GM23248 (cell line): ENCODE data around the gene FAM221A. TPM values are rescaled to one million over a fixed set of nuclear protein-coding genes. Genes with fewer than 3 reads are reported as not detected.

Source experiments
- DNase-seq: peaks from one replicate; pipeline ENCODE4 v3.0.0-alpha.2; 2015
- H2AFZ ChIP-seq: fragments of 200-600 bp; sonication (generic); 2 replicates; pipeline ENCODE4 v1.6.1; 2016; ENCODE audit warnings: antibody characterized with exemption
- H3F3A ChIP-seq: fragments of 200-600 bp; sonication (generic); 2 replicates; pipeline ENCODE4 v1.6.1; 2016; ENCODE audit warnings: mild to moderate bottlenecking, antibody characterized with exemption, mixed run types; ENCODE audit not compliant: insufficient read depth
- H3K27ac ChIP-seq: fragments of 200-600 bp; sonication (generic); 2 replicates; pipeline ENCODE4 v1.5.1; 2016; ENCODE audit warnings: mild to moderate bottlenecking
- H3K27me3 ChIP-seq: fragments of 200-600 bp; sonication (generic); replicated peaks from 2 replicates; pipeline ENCODE4 v1.6.1; 2016; ENCODE audit warnings: mild to moderate bottlenecking; ENCODE audit not compliant: insufficient read depth
- H3K36me3 ChIP-seq: fragments of 200-600 bp; sonication (generic); 2 replicates; pipeline ENCODE4 v1.6.1; 2016; ENCODE audit warnings: low read depth, mild to moderate bottlenecking
- H3K4me1 ChIP-seq: fragments of 200-600 bp; sonication (generic); 2 replicates; pipeline ENCODE4 v1.6.1; 2016; ENCODE audit warnings: mild to moderate bottlenecking; ENCODE audit not compliant: insufficient read depth
- H3K4me2 ChIP-seq: fragments of 200-600 bp; sonication (generic); one replicate; pipeline ENCODE4 v1.6.1; 2016; ENCODE audit warnings: mild to moderate bottlenecking; ENCODE audit not compliant: unreplicated experiment
- H3K4me3 ChIP-seq: fragments of 200-600 bp; sonication (generic); 2 replicates; pipeline ENCODE4 v1.5.1; 2016; ENCODE audit warnings: mild to moderate bottlenecking
- H3K79me2 ChIP-seq: fragments of 200-600 bp; sonication (generic); 2 replicates; pipeline ENCODE4 v1.6.1; 2016; ENCODE audit warnings: mild to moderate bottlenecking; ENCODE audit not compliant: insufficient read depth
- H3K9ac ChIP-seq: fragments of 200-600 bp; sonication (generic); 2 replicates; pipeline ENCODE4 v1.6.1; 2016; ENCODE audit warnings: mild to moderate bottlenecking
- H3K9me2 ChIP-seq: fragments of 200-600 bp; sonication (generic); 2 replicates; pipeline ENCODE4 v1.6.1; 2016; ENCODE audit warnings: mixed run types, mild to moderate bottlenecking, moderate library complexity; ENCODE audit not compliant: insufficient read depth
- H3K9me3 ChIP-seq: fragments of 200-600 bp; sonication (generic); one replicate; pipeline ENCODE4 v1.6.1; 2017; ENCODE audit warnings: low read depth
- H4K20me1 ChIP-seq: fragments of 200-600 bp; sonication (generic); 2 replicates; pipeline ENCODE4 v1.6.0; 2016; ENCODE audit not compliant: insufficient read depth
- EZH2 ChIP-seq: fragments of 200-600 bp; sonication (generic); IDR thresholded peaks from 2 replicates; pipeline ENCODE4 v1.6.1; 2018; ENCODE audit warnings: antibody characterized with exemption, mild to moderate bottlenecking; ENCODE audit not compliant: insufficient read depth, poor library complexity, severe bottlenecking
- EZH2phosphoT487 ChIP-seq: fragments of 200-600 bp; sonication (generic); IDR thresholded peaks from 2 replicates; pipeline ENCODE4 v1.6.1; 2018; ENCODE audit warnings: antibody characterized with exemption, moderate library complexity, mild to moderate bottlenecking, low read depth; ENCODE audit not compliant: insufficient read depth
- WGBS, 2 experiments: methylation state at CpG; one replicate each; pipeline ENCODE4 v1.1.6; 2015 to 2017; ENCODE audit warnings: low lambda C conversion rate in 2 of 2, low coverage in 1 of 2; ENCODE audit errors: missing lambda C conversion rate in 2 of 2; 5-methylcytosine and 5-hydroxymethylcytosine counted together
- in situ Hi-C: fragments of 300-500 bp; cut with MboI; formaldehyde crosslinking; loops from 2 replicates; pipeline ENCODE4 v1.15.0; 2020
- polyA plus RNA-seq: library from polyadenylated mRNA; unstranded; fragments of >200 nt; fragmentation: Nextera tagmentation; extraction: Ambion mirVana; gene quantifications from 2 replicates; pipeline ENCODE4 v1.2.1, GENCODE V29; 2016
- small RNA-seq: library from RNA; depleted of rRNA; stranded (forward); fragments of <200 nt; gene quantifications from one replicate; pipeline ENCODE3, GENCODE V24; 2014; ENCODE audit warnings: low read depth, low replicate concordance
- total RNA-seq: library from RNA; depleted of rRNA; stranded (reverse); fragments of >200 nt; shearing (Covaris generic); gene quantifications from 2 replicates; pipeline ENCODE4 v1.2.3, GENCODE V29; 2014; rRNA removed

Gene FAM221A
- total and polyA plus RNA-seq, 2 experiments from 2014 or later = 0.43 to 0.60 TPM

DNA sequence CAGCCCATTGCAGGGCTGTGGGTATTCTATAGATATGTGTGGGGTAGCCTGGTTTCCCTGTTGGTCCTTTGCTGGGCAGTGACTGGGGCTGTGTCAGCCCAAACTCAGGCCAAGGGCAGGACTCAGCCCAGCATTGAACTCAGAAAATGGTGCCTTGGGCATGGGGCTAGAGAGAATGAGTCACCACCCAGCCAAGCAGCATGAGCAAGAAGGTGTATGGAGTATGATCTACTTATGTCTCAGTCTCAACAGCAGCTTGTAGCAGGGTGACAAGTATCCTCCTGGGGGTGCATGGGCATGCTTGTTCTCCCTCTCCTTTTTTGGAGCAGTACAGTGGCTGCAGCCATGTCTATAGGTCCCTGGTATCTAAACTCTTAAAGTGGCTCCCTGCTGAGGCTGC lies 62.1 kb downstream of the FAM221A start:
- no peak for DNase-seq
- no peaks in the 10 kb centered on the region for H3F3A ChIP-seq
- no peaks in the 10 kb centered on the region for H3K9me2 ChIP-seq
- no peak overlapping the region for H2AFZ ChIP-seq
- no peak overlapping the region for H3K4me3 ChIP-seq
- no peaks in the 10 kb centered on the region for H4K20me1 ChIP-seq
- H3K27ac ChIP-seq = no peak overlapping the region
- in situ Hi-C loops = no loop called here
- H3K27me3 ChIP-seq = no peaks in the 10 kb centered on the region
- no peak overlapping the region for H3K9ac ChIP-seq
- H3K9me3 ChIP-seq = no peaks in the 10 kb centered on the region
- H3K79me2 ChIP-seq = no peaks in the 10 kb centered on the region
- H3K4me2 ChIP-seq = no peak overlapping the region
- TF ChIP-seq EZH2phosphoT487 (no peak), EZH2 (no peak)
- H3K36me3 ChIP-seq = no peaks in the 10 kb centered on the region
- no peaks in the 10 kb centered on the region for H3K4me1 ChIP-seq

DNA sequence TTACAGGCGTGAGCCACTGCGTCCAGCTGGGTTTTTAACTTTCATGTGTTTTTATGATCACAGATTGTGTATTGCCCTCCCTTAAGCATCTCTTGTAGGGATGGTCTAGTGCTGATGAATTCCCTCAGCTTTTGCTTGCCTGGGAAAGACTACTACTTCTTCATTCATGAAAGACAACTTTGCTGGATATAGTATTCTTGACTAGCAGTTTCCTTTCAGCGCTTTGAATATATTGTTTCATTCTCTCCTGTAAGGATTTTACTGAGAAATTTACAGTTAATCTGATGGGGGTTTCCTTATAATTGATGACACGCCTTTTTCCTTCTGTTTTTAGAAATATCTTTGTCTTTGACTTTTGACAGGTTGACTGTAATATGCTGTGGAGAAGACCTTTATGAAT lies 63.2 kb downstream of the FAM221A start:
- H3K27ac ChIP-seq = no peak overlapping the region
- no peak overlapping the region for H3K4me3 ChIP-seq
- TF ChIP-seq EZH2 = no peak
- TF ChIP-seq EZH2phosphoT487 = no peak
- H3K9ac ChIP-seq = no peak overlapping the region
- WGBS, 2 experiments = 44 to 48% methylated on average over 4 of the region's 4 CpGs
- in situ Hi-C loops = no loop called here
- no peak overlapping the region for H2AFZ ChIP-seq
- H3K4me2 ChIP-seq = no peak overlapping the region
- H3K36me3 ChIP-seq = no peaks in the 10 kb centered on the region
- no peaks in the 10 kb centered on the region for H3K9me3 ChIP-seq
- H3K9me2 ChIP-seq = no peaks in the 10 kb centered on the region
- H3K27me3 ChIP-seq = no peaks in the 10 kb centered on the region
- H3K4me1 ChIP-seq = no peaks in the 10 kb centered on the region
- no peaks in the 10 kb centered on the region for H3F3A ChIP-seq
- no peaks in the 10 kb centered on the region for H4K20me1 ChIP-seq
- no peaks in the 10 kb centered on the region for H3K79me2 ChIP-seq
- no peak for DNase-seq

DNA sequence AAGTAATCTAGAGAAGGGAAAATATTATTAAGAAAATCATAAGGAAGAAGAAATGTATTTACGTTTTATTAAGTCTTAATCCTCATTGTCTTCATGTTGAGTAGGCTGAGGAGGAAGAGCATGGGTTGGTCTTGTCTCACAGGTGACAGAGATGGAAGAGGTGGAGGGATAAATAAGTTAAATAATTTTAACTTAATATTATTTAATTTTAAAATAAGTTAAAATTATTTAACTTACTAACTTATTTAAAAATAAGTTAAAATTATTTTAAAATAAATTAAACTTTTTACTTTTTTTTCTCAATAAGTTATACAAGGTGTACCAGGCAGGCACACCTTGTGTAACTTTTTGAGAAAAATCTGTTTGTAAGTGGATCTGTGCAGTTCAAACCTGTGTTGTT lies 66.6 kb downstream of the FAM221A start:
- H4K20me1 ChIP-seq = no peaks in the 10 kb centered on the region
- no peaks in the 10 kb centered on the region for H3K36me3 ChIP-seq
- no peak overlapping the region for H2AFZ ChIP-seq
- H3K9me2 ChIP-seq = no peaks in the 10 kb centered on the region
- in situ Hi-C loops = no loop called here
- no peaks in the 10 kb centered on the region for H3K79me2 ChIP-seq
- TF ChIP-seq EZH2phosphoT487 = no peak
- TF ChIP-seq EZH2 = no peak
- H3K27me3 ChIP-seq = no peaks in the 10 kb centered on the region
- H3K4me2 ChIP-seq = no peak overlapping the region
- 17 to 23% methylated on average over 1 of the region's 1 CpG for WGBS, 2 experiments
- no peak for DNase-seq
- H3F3A ChIP-seq = no peaks in the 10 kb centered on the region
- no peak overlapping the region for H3K9ac ChIP-seq
- H3K4me3 ChIP-seq = no peak overlapping the region
- H3K9me3 ChIP-seq = no peaks in the 10 kb centered on the region
- H3K27ac ChIP-seq = no peak overlapping the region
- no peaks in the 10 kb centered on the region for H3K4me1 ChIP-seq

DNA sequence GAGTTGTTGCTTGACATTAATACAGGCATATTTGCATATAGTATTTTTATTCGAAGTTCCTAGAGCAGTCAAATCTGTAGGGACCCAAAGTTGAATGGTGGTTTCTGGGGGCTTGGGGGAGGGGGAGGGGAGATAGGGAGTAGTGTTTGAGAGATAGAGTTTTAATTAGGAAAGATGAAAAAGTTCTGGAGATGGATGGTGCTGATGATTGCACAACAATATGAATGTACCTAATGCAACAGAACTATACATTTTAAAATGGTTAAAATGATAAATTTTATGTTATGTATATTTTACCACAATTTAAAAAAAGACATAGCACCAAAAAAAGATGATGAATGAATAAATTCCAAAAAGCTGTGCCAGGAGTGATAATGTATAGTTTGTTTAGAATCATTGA lies 71.9 kb downstream of the FAM221A start:
- no peak overlapping the region for H2AFZ ChIP-seq
- H3F3A ChIP-seq = no peaks in the 10 kb centered on the region
- in situ Hi-C loops = no loop called here
- DNase-seq = no peak
- no peaks in the 10 kb centered on the region for H3K27me3 ChIP-seq
- TF ChIP-seq EZH2phosphoT487 (no peak), EZH2 (no peak)
- H3K79me2 ChIP-seq = no peaks in the 10 kb centered on the region
- no peaks in the 10 kb centered on the region for H3K9me3 ChIP-seq
- H3K4me3 ChIP-seq = no peak overlapping the region
- no peak overlapping the region for H3K27ac ChIP-seq
- H3K4me1 ChIP-seq = no peaks in the 10 kb centered on the region
- H3K36me3 ChIP-seq = no peaks in the 10 kb centered on the region
- H3K9ac ChIP-seq = no peak overlapping the region
- H4K20me1 ChIP-seq = no peaks in the 10 kb centered on the region
- no peaks in the 10 kb centered on the region for H3K9me2 ChIP-seq
- no peak overlapping the region for H3K4me2 ChIP-seq
- 6 to 12% methylated on average over 1 of the region's 1 CpG for WGBS, 2 experiments

Small RNA genes within 50 kb of the gene (small RNA-seq; reads per million reads assigned to genes)
- gene AC006026.2 = not detected

Other genes starting within 250 kb of the FAM221A start
- gene IGF2BP3, start 209.7 kb upstream of the FAM221A start, total RNA-seq = 13.7 and 18.2 TPM in 2 replicates
- 7.0 and 7.6 TPM in 2 replicates for gene IGF2BP3, start 209.7 kb upstream of the FAM221A start, polyA plus RNA-seq
- gene TRA2A, start 148.2 kb upstream of the FAM221A start, total RNA-seq = 14.7 and 26.2 TPM in 2 replicates
- gene TRA2A, start 148.2 kb upstream of the FAM221A start, polyA plus RNA-seq = 77.5 and 87.9 TPM in 2 replicates
- 9.5 and 9.9 TPM in 2 replicates for gene CCDC126, start 82.8 kb upstream of the FAM221A start, total RNA-seq
- 6.8 and 9.5 TPM in 2 replicates for gene CCDC126, start 82.8 kb upstream of the FAM221A start, polyA plus RNA-seq
- not detected in 2 replicates for gene STK31, start 30.0 kb downstream of the FAM221A start, total RNA-seq
- gene STK31, start 30.0 kb downstream of the FAM221A start, polyA plus RNA-seq = not detected in 2 replicates